Pulmonary artery endothelial cell (primary cell): ENCODE measurements around the gene PEX14. TPM values are rescaled to one million over a fixed set of nuclear protein-coding genes. Genes with fewer than 3 reads are reported as not detected.

ENCODE experiments used
- DNase-seq: peaks from one replicate; pipeline ENCODE4 v3.0.0-alpha.2; 2011; ENCODE audit warnings: low read depth, low spot score
- total RNA-seq: library from RNA; depleted of rRNA; stranded (reverse); fragments of >200 nt; gene quantifications from 2 replicates; pipeline ENCODE4 v1.2.3, GENCODE V29; 2014

Gene PEX14
- total RNA-seq, 1 donor from 2014 or later, result 13.3 TPM

- DNase-seq, result no peak
Observed at GRCh38 chr1:10646347-10646861, 171.7 kb downstream of the PEX14 start.

- no peak for DNase-seq
Observed at GRCh38 chr1:10647414-10648170, 172.8 kb downstream of the PEX14 start.

GRCh38 chr1:10648689-10649516 lies 174.2 kb downstream of the PEX14 start:
- no peak for DNase-seq

GRCh38 chr1:10649517-10650201 lies 174.9 kb downstream of the PEX14 start:
- no peak for DNase-seq

- DNase-seq, result no peak
Observed at GRCh38 chr1:10650556-10651388, 176.0 kb downstream of the PEX14 start.

GRCh38 chr1:10651389-10651766 lies 176.6 kb downstream of the PEX14 start:
- no peak for DNase-seq

- no peak for DNase-seq
Observed at GRCh38 chr1:10651793-10652192, 177.0 kb downstream of the PEX14 start.

- no peak for DNase-seq
Observed at GRCh38 chr1:10652626-10653025, 177.9 kb downstream of the PEX14 start.

- no peak for DNase-seq
Observed at GRCh38 chr1:10653370-10654125, 178.8 kb downstream of the PEX14 start.

- no peak for DNase-seq
Observed at GRCh38 chr1:10655002-10655401, 180.3 kb downstream of the PEX14 start.

GRCh38 chr1:10656431-10656830 lies 181.7 kb downstream of the PEX14 start:
- no peak for DNase-seq

- no peak for DNase-seq
Observed at GRCh38 chr1:10657088-10657847, 182.5 kb downstream of the PEX14 start.

GRCh38 chr1:10658396-10659066 lies 183.8 kb downstream of the PEX14 start:
- no peak for DNase-seq

GRCh38 chr1:10659218-10659617 lies 184.5 kb downstream of the PEX14 start:
- no peak for DNase-seq

GRCh38 chr1:10659646-10660540 lies 185.1 kb downstream of the PEX14 start:
- no peak for DNase-seq

- DNase-seq, result no peak
Observed at GRCh38 chr1:10661453-10661852, 186.7 kb downstream of the PEX14 start.

- no peak for DNase-seq
Observed at GRCh38 chr1:10662090-10662688, 187.4 kb downstream of the PEX14 start.
